GM18861 (cell line): ENCODE measurements around the gene HLA-C.
"Not testable (repeated sequence)": the region's sequence is repeated elsewhere in the genome, so short reads cannot be mapped to it uniquely, and the experiment has no call there.

Source experiments
- ATAC-seq: cut with Tn5 transposase; IDR thresholded peaks from one replicate; pipeline ENCODE4 v1.9.1; 2021; ENCODE audit not compliant: unreplicated experiment

The HLA-C gene

GRCh38 chr6:31271641-31272357 lies at the start of gene HLA-C:
HLA-C (minus strand) TSS chr6:31272092; CDS start chr6:31272071, 21 bp downstream.
- peak; percentile 75 for ATAC-seq

GRCh38 chr6:31321005-31321707 lies 49.3 kb upstream of the HLA-C start:
- ATAC-seq: no peak

- ATAC-seq: no peak
These were observed 45.1 kb upstream of the HLA-C start for GRCh38 chr6:31317036-31317435.

GRCh38 chr6:31309641-31310040 lies 37.7 kb upstream of the HLA-C start:
- ATAC-seq: no peak

- no peak for ATAC-seq
These were observed 36.9 kb upstream of the HLA-C start for GRCh38 chr6:31308845-31309175.

- no peak for ATAC-seq
These were observed 36.4 kb upstream of the HLA-C start for GRCh38 chr6:31308050-31308844.

- no peak for ATAC-seq
These were observed 35.8 kb upstream of the HLA-C start for GRCh38 chr6:31307669-31308049.

- ATAC-seq: no peak
These were observed 33.9 kb upstream of the HLA-C start for GRCh38 chr6:31305703-31306219.

GRCh38 chr6:31304683-31305082 lies 32.8 kb upstream of the HLA-C start:
- ATAC-seq: no peak

- ATAC-seq: no peak
These were observed 28.9 kb upstream of the HLA-C start for GRCh38 chr6:31300797-31301196.

GRCh38 chr6:31299947-31300346 lies 28.1 kb upstream of the HLA-C start:
- ATAC-seq: no peak

GRCh38 chr6:31299511-31299910 lies 27.6 kb upstream of the HLA-C start:
- no peak for ATAC-seq

GRCh38 chr6:31294056-31294455 lies 22.2 kb upstream of the HLA-C start:
- no peak for ATAC-seq

- ATAC-seq: no peak
These were observed 21.5 kb upstream of the HLA-C start for GRCh38 chr6:31293343-31293742.

- ATAC-seq: no peak
These were observed 17.9 kb upstream of the HLA-C start for GRCh38 chr6:31289788-31290187.

- ATAC-seq: no peak
These were observed 15.7 kb upstream of the HLA-C start for GRCh38 chr6:31287619-31288018.

GRCh38 chr6:31285982-31286381 lies 14.1 kb upstream of the HLA-C start:
- no peak for ATAC-seq

GRCh38 chr6:31285486-31285885 lies 13.6 kb upstream of the HLA-C start:
- no peak for ATAC-seq

- ATAC-seq: not testable (repeated sequence)
These were observed 7.8 kb upstream of the HLA-C start for GRCh38 chr6:31279647-31280046.

- no peak for ATAC-seq
These were observed 1.1 kb upstream of the HLA-C start for GRCh38 chr6:31272836-31273626.

GRCh38 chr6:31272436-31272835 lies 544 bp upstream of the HLA-C start:
- no peak for ATAC-seq
